IPS-NIHi11 (cell line): ENCODE measurements around the gene CMIP.

ENCODE experiments used
- DNase-seq: peaks from one replicate; pipeline ENCODE4 v3.0.0; 2012; ENCODE audit warnings: mixed read lengths, low spot score

The CMIP gene

DNA sequence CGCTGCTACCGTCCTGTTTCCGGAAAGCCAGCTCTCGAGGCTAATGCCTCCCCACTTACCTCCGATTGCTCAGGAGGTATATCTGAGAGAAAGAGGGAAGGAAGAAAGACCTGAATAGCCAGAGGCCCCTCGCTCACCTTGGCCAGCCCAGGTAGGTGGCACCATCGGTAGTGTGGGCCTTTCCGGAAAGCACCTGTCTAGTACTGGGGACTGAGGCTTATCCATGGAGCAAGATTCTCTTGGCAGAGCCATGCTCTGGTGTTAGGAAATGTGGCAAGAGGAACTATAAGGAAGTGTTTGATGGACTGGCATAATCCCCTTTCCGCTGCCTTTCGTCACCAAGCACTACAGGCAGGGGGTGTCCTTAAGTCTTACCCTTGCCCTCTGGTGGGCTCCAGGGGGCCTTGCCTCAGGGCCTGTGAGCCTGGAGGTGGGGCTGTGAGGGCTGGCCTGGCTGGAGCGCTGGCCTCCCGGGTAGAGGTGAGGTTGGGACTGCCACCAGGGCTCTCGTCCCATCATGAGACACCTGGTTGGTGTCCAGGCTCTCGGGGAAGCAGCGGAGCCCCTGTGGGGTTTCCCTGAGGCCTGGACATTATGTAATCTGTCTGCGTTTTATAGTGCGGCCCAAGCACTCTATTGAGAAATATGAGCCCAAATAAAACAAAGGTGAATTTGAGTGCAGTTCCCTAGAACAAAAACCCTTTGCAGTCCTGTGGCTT, 2.9 kb downstream of the CMIP start:
- no peak for DNase-seq

DNA sequence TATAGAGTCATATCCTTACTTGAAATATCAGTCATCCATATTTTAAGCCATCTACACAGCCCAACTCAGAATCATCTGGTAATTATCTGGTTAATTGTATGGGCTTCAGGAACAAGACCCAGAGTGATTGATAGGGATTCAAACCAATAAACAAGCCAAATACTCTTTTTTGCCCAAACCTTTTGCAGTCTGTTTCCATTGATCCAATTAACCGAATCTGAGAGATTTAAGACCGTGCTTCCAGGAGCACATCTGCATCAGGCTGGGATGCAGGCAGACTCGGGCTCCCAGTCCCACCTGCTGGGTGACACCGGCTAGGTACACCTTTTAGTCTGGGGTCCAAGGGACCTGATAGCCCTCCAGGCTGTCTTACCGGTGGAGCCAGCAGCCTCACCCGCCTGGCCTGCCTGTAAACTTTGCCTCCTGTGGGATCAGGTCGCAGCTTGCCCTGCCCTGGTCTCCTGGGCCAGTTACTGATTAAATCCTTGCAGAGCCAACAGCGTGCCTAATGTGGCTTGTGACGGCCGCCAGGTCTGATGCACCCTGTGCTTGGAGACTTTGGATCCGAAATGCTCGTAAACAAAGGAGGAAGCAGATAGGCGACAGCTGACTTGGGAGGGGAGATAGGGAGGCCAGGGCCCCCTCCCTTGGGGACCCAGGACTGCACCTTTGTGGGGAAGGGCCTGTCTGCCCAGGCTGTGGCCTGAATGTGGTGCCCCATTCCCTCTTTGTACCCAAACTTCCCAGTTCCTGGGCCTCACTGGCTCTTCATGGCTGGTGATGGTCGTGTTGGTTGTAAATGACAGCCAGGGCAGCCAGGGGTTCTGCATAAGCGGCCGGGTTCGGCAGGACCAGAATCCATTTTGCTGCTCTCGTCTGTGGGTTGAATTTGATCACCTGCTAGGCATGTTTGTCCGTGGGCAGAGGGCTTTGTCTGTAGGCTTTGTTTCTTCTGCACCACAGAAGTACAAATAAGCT, 3.8 kb downstream of the CMIP start:
- DNase-seq: no peak

DNA sequence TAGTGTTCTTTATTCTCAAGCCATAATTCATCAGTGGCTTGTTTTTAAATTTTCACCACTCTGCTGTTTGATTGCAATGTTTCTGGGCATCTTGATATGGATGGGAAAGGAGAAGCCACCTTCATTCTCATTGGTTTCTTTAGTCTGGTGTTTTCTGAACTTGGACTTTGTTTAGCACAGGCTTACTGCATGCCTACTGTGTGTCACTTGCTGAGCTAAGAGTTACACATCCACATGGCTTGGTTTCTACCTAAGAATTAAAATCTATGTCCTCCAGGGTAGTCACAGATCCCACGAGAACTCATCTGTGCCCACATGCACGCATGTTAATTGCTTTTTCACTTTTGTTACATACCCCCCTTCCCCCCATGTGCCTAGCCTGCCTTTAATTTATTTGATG, 4.6 kb downstream of the CMIP start:
- no peak for DNase-seq

DNA sequence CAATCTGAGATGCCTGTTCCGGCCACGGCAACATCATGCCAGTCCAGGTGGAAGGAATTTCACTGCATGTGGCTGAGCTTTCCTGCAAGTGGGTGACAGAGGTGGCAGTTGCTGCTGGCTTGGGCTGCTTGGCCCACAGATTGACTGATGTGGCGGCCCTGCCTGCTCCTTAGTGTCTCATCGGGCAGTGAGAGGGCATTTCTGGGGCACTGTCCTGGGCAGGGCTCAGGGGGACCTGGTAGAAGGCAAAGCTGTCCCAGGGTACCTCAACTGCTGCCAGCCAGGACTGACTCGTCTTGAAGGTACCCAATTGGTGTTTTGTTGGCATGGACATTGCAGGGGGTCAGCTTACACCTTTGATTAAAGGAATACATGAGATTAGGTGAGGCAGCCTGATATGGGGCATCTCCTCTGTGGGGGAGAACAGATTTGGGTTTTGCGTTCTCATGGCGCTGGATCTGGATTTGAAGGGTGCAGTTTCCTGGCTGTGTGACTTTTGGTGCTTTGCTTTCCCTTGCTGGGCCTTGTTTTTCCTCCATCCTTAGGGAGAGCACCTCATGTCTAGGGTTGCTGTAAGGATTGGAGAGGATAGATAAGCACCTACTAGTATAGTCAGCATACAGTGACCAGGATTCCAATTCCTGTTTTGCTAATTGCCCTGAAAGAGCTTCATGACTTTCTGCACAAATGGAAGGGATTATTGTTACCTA, 5.4 kb downstream of the CMIP start:
- no peak for DNase-seq

DNA sequence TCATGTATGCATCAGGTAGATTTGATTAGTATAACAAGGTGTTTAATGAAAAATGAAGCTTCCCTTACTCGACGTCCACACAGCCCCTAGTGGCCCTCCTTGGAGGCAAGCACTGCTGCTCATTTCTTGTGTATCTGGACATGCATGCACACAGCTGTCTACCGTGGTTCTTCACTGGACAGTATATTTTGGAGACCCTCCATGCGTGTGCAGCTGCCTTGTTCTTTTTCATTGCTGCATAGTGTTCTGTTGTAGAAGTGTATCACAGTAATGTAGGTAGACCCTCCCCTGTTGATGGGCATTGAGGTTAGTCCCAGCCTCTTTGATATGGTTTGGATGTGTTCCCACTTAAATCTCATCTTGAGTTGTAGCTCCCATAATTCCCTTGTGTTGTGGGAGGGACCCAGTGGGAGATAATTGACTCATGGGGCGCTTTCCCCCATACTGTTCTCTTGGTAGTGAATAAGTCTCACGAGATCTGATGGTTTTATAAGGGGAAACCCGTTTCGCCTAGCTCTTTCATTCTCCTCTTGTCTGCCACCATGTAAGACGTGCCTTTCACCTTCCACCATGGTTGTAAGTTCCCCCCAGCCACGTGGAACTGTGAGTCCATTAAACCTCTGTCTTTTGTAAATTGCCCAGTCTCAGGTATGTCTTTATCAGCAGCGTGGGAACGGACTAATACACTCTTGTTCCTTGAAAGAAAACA, 6.3 kb downstream of the CMIP start:
- DNase-seq: no peak

- DNase-seq: no peak
Measured at GRCh38 chr16:81451753-81452680, 7.4 kb downstream of the CMIP start.

- no peak for DNase-seq
Measured at GRCh38 chr16:81453091-81453728, 8.6 kb downstream of the CMIP start.

DNA sequence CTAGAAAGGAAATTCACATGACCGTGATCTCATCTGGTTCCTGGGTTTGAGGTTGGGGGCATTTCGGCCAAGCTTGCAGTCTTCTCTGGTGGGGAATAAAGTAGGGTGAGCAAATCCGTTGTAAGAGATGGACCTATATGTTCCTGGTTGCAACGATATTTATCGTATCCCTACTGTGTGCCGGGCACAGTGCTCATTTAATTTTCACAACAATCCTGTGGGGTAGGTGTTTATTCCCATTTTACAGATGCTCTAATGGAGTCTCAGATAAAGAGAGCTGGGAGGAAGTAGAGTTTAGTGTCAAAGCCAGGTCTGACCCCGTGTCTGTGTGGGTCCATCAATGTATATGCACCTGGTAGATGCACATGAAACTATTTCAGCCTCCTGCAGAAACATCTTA, 9.4 kb downstream of the CMIP start:
- no peak for DNase-seq

DNA sequence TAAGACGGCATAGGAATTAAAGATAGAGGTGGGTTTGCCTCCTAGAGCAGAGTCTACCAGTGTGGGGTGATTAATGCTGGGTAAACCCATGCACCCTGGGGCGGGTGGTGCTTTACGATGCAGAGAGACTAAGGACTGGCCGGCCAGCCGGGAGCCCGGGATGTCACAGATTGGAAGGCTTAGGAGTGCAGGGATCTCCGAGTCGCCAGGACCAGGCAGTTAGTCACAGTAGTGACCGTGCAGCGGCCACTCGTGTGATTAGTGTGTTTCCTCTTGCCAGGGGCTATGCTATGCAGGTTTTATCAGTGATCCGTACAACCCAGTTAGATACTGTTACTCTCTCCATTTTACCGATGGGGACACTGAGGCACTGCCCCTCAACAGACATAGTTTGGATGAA, 10.4 kb downstream of the CMIP start:
- DNase-seq: no peak

DNA sequence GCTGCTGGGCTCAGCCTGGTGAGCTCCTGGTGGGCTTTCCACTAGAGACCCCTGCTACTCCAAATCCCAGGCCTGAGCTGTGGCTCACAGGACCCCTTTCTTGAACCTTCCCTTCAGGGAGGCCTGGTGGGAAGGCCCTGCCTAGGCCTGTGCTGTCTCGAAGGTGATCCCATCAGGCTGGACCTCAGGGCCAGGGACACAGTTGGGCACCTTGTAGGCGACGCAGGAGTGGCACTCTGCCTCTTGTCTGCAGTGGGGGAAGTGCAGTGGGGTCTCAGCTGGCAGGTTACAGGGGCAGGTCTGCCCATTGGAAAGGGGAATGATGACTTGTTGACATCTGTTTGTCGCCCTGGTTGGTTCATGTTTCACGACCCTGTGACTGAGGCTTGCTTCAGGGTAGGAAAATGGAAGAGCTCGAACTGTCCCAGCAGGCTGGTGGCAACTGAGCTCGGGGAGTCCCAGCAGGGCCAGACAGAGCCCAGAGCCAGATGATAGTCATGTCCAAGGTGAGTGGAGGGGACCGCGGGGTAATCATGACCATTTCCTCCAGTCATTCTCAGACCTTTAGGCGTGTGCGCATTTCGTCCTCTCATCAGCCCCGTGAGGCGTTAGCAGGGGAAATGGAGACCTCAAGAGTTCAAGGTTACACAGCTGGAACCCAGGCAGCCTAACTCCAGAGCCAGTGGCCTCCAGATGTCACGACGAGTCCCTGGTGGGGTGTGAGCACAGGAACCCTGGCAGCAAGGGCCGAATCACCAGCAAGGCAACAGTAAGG, 11.3 kb downstream of the CMIP start:
- no peak for DNase-seq

- no peak for DNase-seq
Measured at GRCh38 chr16:81456523-81457325, 12.1 kb downstream of the CMIP start.

GRCh38 chr16:81457326-81458133, 12.9 kb downstream of the CMIP start:
- peak; percentile 58 for DNase-seq

GRCh38 chr16:81458149-81458669, 13.6 kb downstream of the CMIP start:
- DNase-seq: no peak

- no peak for DNase-seq
Measured at GRCh38 chr16:81458827-81459598, 14.4 kb downstream of the CMIP start.

DNA sequence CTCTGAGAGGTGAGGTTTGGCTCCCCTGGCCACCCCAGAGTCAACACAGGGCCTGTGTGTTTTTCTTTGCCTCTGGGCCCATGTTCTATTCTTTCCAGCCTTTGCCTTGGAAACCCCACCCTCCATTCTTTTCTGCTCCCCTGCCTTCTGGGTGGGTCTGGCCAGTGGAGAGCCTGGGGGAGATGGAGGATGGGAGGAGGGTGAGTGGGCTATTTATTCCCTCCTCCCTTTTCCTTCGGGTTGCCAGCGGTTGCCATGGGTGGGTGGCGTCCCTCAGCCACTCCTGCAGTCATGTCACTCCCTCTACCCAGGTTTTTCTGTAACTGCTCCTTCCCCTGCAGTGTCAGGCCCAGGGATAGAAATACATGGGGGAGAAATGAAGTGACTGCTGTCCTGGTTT, 15.5 kb downstream of the CMIP start:
- no peak for DNase-seq

- DNase-seq: no peak
Measured at GRCh38 chr16:81461243-81461642, 16.6 kb downstream of the CMIP start.

- no peak for DNase-seq
Measured at GRCh38 chr16:81461766-81462165, 17.2 kb downstream of the CMIP start.
